Neural progenitor cell (in vitro differentiated cells): ENCODE results near the gene ELL. TPM values are rescaled to one million over a fixed set of nuclear protein-coding genes. Genes with fewer than 3 reads are reported as not detected.

ENCODE experiments used
- DNase-seq: peaks from one replicate; pipeline ENCODE4 v3.0.0-alpha.2; 2016; ENCODE audit warnings: low spot score
- H2AFZ ChIP-seq: fragments of 200-600 bp; sonication (generic); replicated peaks from 2 replicates; pipeline ENCODE4 v1.6.1; 2016; ENCODE audit warnings: antibody characterized with exemption
- H3F3A ChIP-seq: fragments of 200-600 bp; sonication (generic); 2 replicates; pipeline ENCODE4 v1.6.1; 2016; ENCODE audit warnings: antibody characterized with exemption, low read depth
- H3K27ac ChIP-seq: fragments of 200-600 bp; sonication (generic); 2 replicates; pipeline ENCODE4 v1.5.1; 2016; ENCODE audit warnings: mild to moderate bottlenecking
- H3K27me3 ChIP-seq: fragments of 200-600 bp; sonication (generic); 2 replicates; pipeline ENCODE4 v1.6.1; 2016; ENCODE audit warnings: mild to moderate bottlenecking, moderate library complexity
- H3K36me3 ChIP-seq: fragments of 200-600 bp; sonication (generic); 2 replicates; pipeline ENCODE4 v1.5.1; 2016
- H3K4me1 ChIP-seq: fragments of 200-600 bp; sonication (generic); 2 replicates; pipeline ENCODE4 v1.6.1; 2016; ENCODE audit warnings: mixed run types
- H3K4me2 ChIP-seq: fragments of 200-600 bp; sonication (generic); 2 replicates; pipeline ENCODE4 v1.6.1; 2016
- H3K4me3 ChIP-seq: fragments of 200-600 bp; sonication (generic); 2 replicates; pipeline ENCODE4 v1.5.1; 2016
- H3K79me2 ChIP-seq: fragments of 200-600 bp; sonication (generic); 2 replicates; pipeline ENCODE4 v1.6.1; 2016; ENCODE audit warnings: low read depth
- H3K9ac ChIP-seq: fragments of 200-600 bp; sonication (generic); 2 replicates; pipeline ENCODE4 v1.6.1; 2016
- H3K9me3 ChIP-seq: fragments of 200-600 bp; sonication (generic); 2 replicates; pipeline ENCODE4 v1.5.1; 2016; ENCODE audit warnings: low read depth
- H4K20me1 ChIP-seq: fragments of 200-600 bp; sonication (generic); 2 replicates; pipeline ENCODE4 v1.6.1; 2016; ENCODE audit warnings: low read depth
- H3K27ac Mint-ChIP-seq: 3 replicates; pipeline ENCODE4 v1.8.0; 2021; ENCODE audit warnings: mixed read lengths
- H3K27me3 Mint-ChIP-seq: 2 replicates; pipeline ENCODE4 v1.8.0; 2022; ENCODE audit warnings: low read depth, mild to moderate bottlenecking, inconsistent platforms, moderate library complexity, mixed read lengths; ENCODE audit not compliant: insufficient read depth
- H3K36me3 Mint-ChIP-seq: 3 replicates; pipeline ENCODE4 v1.8.0; 2021; ENCODE audit warnings: mixed read lengths
- H3K4me1 Mint-ChIP-seq: 3 replicates; pipeline ENCODE4 v1.8.0; 2021; ENCODE audit warnings: mixed read lengths
- H3K4me3 Mint-ChIP-seq: 3 replicates; pipeline ENCODE4 v1.8.0; 2021; ENCODE audit warnings: mild to moderate bottlenecking, moderate library complexity, mixed read lengths
- H3K9me3 Mint-ChIP-seq: 3 replicates; pipeline ENCODE4 v1.8.0; 2020; ENCODE audit warnings: mixed read lengths
- CTCF ChIP-seq: fragments of 200-600 bp; sonication (generic); IDR thresholded peaks from 2 replicates; pipeline ENCODE4 v1.5.1; 2017; ENCODE audit warnings: antibody characterized with exemption, mild to moderate bottlenecking
- EZH2 ChIP-seq: fragments of 200-600 bp; sonication (generic); IDR thresholded peaks from 2 replicates; pipeline ENCODE4 v1.6.1; 2017; ENCODE audit warnings: antibody characterized with exemption, mild to moderate bottlenecking, moderate library complexity
- EZH2phosphoT487 ChIP-seq: fragments of 200-600 bp; sonication (generic); IDR thresholded peaks from 2 replicates; pipeline ENCODE4 v1.6.1; 2017; ENCODE audit warnings: antibody characterized with exemption
- total RNA-seq: library from RNA; depleted of rRNA; stranded (reverse); fragments of >200 nt; gene quantifications from 2 replicates; pipeline ENCODE4 v1.2.3, GENCODE V29; 2015; ENCODE audit warnings: low replicate concordance

Gene ELL
- 2.9 and 9.8 TPM in 2 replicates for total RNA-seq

GRCh38 chr19:18521692-18522123, at the start of gene ELL:
Gene ELL (minus strand): TSS chr19:18522070. CDS start chr19:18522055, 15 bp downstream.
- H3K4me2 ChIP-seq = peak within 1 kb of the TSS; percentile 97
- H3K27me3 Mint-ChIP-seq = peaks cover 2% of the 10 kb centered on the region
- H3K4me3 Mint-ChIP-seq = peak within 1 kb of the TSS; percentile 98
- DNase-seq = no peak
- H3K27me3 ChIP-seq = peaks cover 3% of the 10 kb centered on the region
- peaks cover 19% of the 10 kb centered on the region for H3F3A ChIP-seq
- no peak within 1 kb of the TSS for H3K27ac ChIP-seq
- peaks cover 40% of the 10 kb centered on the region for H4K20me1 ChIP-seq
- no peaks in the 10 kb centered on the region for H3K36me3 Mint-ChIP-seq
- peak within 1 kb of the TSS; percentile 82 for H3K27ac Mint-ChIP-seq
- peak within 1 kb of the TSS; percentile 74 for H2AFZ ChIP-seq
- H3K9me3 Mint-ChIP-seq = no peaks in the 10 kb centered on the region
- H3K9ac ChIP-seq = peak within 1 kb of the TSS; percentile 80
- no peak for TF ChIP-seq CTCF
- no peak for TF ChIP-seq EZH2phosphoT487
- TF ChIP-seq EZH2 = no peak
- peaks cover 12% of the 10 kb centered on the region for H3K4me1 Mint-ChIP-seq
- peaks cover 43% of the 10 kb centered on the region for H3K79me2 ChIP-seq
- no peaks in the 10 kb centered on the region for H3K9me3 ChIP-seq
- H3K4me3 ChIP-seq = peak within 1 kb of the TSS; percentile 93
- no peaks in the 10 kb centered on the region for H3K36me3 ChIP-seq
- peaks cover 7% of the 10 kb centered on the region for H3K4me1 ChIP-seq

- no peak overlapping the region for H3K27ac Mint-ChIP-seq
- peaks cover 22% of the 10 kb centered on the region for H3K36me3 Mint-ChIP-seq
- H3K36me3 ChIP-seq = no peaks in the 10 kb centered on the region
Observed at GRCh38 chr19:18568367-18568766, 46.5 kb upstream of the ELL start.

DNA sequence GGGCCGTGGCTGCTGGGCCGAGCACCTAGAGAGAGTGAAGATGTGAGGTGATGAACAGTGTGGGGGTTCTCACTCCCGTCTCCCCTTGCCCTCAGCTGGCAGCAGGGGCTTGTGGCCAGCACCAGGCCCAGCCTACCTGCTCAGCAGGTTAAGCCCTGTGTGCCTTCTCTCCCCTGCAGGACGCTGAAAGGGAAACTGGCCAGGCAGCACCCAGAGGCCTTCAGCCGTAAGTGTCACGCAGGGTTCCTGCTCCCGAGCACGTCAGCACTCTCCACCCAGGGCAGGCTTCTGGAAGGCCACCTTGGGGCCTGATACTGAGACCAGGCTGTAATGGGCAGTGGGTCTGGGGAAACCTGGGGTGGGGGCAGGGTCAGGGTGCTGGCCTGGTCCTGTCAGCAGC, 45.1 kb upstream of the ELL start:
- no peak for DNase-seq
- H3K27me3 Mint-ChIP-seq = peaks cover 2% of the 10 kb centered on the region
- H3K4me1 Mint-ChIP-seq = peaks cover 3% of the 10 kb centered on the region
- H3K36me3 Mint-ChIP-seq = peaks cover 22% of the 10 kb centered on the region
- Histone ChIP-seq H3K9ac (no peak overlapping the region), H2AFZ (no peak overlapping the region), H3K36me3 (no peaks in the 10 kb centered on the region), H3K4me3 (no peak overlapping the region), H3F3A (peaks cover 24% of the 10 kb centered on the region), H3K4me2 (no peak overlapping the region), H4K20me1 (peaks cover 2% of the 10 kb centered on the region), H3K27ac (no peak overlapping the region), H3K9me3 (no peaks in the 10 kb centered on the region), H3K4me1 (no peaks in the 10 kb centered on the region), H3K27me3 (no peaks in the 10 kb centered on the region), H3K79me2 (peaks cover 3% of the 10 kb centered on the region)
- TF ChIP-seq CTCF (no peak), EZH2phosphoT487 (no peak), EZH2 (no peak)
- no peak overlapping the region for H3K27ac Mint-ChIP-seq
- no peaks in the 10 kb centered on the region for H3K9me3 Mint-ChIP-seq
- H3K4me3 Mint-ChIP-seq = no peak overlapping the region

More at GRCh38 chr19:18568367-18568766, 46.5 kb upstream of the ELL start:
- Histone ChIP-seq H2AFZ (no peak overlapping the region), H3K9me3 (no peaks in the 10 kb centered on the region), H3K27me3 (no peaks in the 10 kb centered on the region), H3K4me2 (no peak overlapping the region), H3K27ac (no peak overlapping the region), H3K79me2 (peaks cover 17% of the 10 kb centered on the region), H3K4me3 (no peak overlapping the region), H3K4me1 (peaks cover 9% of the 10 kb centered on the region), H3F3A (peaks cover 24% of the 10 kb centered on the region), H3K9ac (no peak overlapping the region), H4K20me1 (peaks cover 16% of the 10 kb centered on the region)
- no peak overlapping the region for H3K4me3 Mint-ChIP-seq
- DNase-seq = no peak
- H3K9me3 Mint-ChIP-seq = no peaks in the 10 kb centered on the region
- no peak for TF ChIP-seq EZH2
- TF ChIP-seq EZH2phosphoT487 = no peak
- TF ChIP-seq CTCF = no peak
- H3K4me1 Mint-ChIP-seq = peaks cover 13% of the 10 kb centered on the region
- H3K27me3 Mint-ChIP-seq = peaks cover 7% of the 10 kb centered on the region
